HG03196 (cell line): ENCODE measurements around the gene FGF16.
"Not testable (repeated sequence)": the region's sequence is repeated elsewhere in the genome, so short reads cannot be mapped to it uniquely, and the experiment has no call there.

Experiments
- ATAC-seq: cut with Tn5 transposase; IDR thresholded peaks from one replicate; pipeline ENCODE4 v1.9.1; 2021; ENCODE audit not compliant: unreplicated experiment

FGF16 gene

DNA sequence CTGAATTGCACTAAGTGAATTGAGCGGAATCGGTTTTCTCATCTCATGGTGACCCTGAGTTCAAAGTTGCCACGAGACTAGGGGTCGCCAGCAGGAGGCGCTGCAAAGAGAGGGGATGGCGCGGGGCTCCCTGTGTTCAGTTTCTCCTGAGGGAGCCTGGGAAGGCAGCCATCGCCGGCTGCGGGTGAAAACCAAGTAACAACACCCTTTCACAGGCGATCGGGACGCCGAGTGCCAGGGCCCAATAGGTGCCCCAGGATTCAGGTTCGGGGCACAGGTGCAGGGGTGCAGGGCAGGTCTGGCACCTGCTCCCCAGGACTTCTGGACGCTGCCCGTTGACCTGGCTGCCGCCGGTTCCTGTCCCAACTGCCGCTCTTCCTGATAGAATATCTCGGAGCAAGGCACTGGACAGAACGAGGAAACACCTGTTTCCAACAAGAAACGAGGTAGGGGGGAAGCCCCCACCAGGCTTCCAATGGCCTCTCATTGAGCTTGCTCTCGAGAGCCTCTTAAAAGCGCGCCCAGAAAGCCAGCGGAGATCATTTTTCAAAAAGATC lies 1.1 kb upstream of the FGF16 start:
- ATAC-seq, result no peak

DNA sequence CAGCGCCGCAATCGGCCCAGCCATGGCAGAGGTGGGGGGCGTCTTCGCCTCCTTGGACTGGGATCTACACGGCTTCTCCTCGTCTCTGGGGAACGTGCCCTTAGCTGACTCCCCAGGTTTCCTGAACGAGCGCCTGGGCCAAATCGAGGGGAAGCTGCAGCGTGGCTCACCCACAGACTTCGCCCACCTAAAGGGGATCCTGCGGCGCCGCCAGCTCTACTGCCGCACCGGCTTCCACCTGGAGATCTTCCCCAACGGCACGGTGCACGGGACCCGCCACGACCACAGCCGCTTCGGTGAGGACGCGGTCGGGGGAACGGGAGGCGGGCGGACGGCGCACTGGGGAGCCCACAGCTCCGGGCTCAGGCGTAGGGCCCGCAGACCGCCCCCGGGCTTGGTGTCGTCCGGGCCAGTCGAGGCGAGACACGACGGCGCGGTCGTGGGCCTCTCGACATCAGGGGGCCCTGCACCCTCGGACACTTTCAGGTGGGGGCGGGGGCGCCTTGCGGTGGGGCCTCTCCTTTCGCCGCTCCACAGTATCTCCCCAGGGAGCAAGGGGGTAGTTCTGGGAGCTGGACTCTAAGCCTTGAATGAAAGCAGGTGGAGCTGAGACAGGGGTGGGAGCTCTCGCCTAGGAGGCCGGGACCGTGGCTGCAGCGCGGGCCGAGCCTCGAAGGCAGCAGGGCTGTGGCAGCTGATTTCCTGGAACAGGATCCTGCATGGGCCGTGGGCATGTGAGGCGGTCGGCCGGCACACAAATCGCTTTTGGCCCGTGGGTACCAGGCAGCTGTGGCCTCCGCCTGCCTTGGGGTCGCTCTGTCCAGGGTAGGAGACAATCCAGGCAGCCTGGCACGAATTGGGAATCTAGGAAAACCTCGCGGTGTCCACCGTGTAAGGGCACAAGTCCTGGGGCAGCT lies 722 bp downstream of the FGF16 start:
- no peak for ATAC-seq

DNA sequence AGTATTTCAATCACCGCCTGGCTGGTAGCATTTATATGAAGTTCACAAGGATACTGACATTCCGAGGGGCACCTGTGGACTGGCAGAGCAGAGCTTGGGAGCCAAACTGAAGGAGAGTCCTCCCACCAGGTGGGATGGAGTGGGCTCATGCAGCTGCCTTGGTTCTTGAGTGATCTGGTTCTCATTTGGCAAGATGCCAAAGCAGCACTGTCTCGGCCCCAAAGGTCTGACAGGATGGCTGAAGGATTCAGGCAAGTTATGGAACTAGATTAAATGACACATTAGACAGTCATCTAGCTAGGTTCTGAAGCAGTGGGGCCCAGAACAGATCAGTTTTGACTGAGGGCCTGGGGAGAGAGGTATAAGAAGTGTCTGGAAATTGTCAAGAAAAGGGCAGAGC lies 3.2 kb downstream of the FGF16 start:
- ATAC-seq, result no peak

DNA sequence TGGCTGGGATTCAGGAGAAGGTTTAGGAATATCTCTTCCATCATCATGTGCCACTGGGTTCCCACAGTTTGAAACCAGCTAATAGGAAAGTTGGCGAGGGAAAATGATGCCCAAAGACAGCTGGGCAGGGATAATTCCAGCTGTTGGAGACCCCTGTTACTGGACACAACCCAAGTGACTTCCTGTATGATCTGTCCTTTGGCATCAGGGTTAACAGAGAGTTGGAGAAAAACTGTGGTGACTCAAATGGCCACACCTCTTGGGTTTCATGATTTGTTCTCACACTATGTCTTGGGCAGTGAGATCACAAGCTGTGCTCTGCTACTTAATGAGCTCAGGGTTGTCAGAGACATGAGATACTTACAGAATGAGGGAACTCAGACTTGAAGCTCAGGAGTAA lies 3.8 kb downstream of the FGF16 start:
- no peak for ATAC-seq

DNA sequence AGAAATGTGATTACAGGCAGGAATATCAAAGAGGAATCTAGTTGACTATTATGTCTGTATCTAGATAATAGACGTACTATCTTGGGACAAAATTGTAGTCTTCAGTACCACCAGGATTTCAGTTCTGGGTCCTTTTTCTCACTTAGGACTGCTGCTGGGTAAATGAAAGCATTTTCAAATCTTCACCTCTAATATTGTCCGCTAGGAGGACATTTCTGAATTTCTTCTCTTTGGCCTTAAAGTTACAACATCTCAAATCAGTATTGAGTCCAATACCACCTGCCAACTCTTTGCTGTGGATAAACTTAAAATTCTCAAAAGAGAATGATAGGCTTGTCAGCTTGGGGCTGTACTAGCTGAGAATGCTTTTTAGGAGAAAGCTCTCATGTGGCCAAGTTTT lies 6.0 kb downstream of the FGF16 start:
- ATAC-seq, result no peak

DNA sequence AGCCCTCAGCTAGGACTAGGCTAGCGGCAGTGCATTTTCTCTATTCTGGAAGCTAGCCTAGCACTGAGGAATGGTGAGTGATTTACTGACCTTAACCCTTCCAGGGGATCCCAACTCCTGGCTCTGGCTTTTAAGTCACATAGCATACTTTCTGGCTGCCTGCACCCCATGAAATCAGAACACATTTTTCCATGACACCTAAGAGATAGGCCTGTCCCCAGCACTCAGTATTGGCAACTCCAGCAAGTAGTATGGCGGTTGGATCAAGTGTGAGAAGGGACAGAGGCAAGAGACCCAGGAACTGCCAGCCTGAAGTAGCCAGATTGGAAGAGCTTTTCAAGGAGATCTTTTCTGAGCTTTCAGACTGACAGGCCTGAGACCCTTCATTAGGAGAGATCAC lies 8.2 kb downstream of the FGF16 start:
- no peak for ATAC-seq

DNA sequence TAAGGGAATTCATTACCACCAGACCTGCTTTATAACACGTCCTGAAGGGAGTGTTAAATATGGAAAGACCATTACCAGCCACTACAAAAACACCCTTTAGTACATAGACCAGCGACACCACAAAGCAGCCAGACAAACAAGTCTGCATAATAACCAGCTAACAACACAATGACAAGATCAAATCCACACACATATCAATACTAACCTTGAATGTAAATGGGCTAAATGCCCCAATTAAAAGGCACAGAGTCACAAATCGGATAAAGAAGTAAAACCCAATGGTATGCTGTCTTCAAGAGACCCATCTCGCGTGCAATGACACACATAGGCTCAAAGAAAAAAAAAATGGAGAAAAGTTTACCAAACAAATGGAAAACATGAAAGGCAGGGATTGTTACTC lies 36.9 kb downstream of the FGF16 start:
- ATAC-seq, result no peak

DNA sequence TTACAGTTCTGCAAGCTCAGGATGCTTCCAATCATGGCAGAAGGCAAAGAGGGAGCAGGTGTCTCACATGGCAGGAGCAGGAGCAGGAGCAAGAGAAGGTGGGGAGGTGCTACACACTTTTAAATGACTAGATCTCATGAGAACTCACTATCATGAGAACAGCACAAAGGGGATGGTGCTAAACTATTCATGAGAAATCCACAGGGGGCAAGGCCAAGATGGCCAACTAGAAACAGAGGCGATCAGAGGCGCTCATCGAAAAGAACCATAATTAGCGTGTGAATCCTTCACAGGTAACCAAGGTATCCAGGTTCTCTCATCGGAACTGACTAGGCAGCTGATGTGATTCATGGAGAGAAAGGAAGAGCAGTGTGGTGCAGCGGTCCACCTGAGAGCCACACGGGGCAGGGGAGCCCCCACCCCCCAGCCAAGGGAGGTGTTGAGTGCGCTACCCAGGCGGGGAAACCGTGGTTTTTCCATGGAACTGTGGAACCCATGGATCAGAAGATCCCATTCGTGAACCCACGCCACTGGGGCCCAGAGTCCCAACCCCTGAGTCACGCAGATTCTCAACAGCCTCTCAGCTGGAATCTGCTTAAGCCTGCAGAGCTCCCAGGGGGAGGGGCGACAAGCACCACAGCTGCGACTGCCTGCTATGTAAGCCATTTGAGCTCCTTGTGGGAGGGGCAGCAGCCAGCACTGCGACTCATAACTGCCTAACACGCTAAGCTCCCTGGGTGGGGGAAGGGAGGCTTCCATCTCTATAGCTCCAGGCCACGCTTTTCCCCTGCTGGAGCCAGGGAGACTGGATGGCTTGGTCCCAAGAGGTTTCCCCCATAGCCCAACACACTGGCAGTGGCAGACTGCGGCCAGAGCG lies 46.7 kb downstream of the FGF16 start:
- no peak for ATAC-seq

DNA sequence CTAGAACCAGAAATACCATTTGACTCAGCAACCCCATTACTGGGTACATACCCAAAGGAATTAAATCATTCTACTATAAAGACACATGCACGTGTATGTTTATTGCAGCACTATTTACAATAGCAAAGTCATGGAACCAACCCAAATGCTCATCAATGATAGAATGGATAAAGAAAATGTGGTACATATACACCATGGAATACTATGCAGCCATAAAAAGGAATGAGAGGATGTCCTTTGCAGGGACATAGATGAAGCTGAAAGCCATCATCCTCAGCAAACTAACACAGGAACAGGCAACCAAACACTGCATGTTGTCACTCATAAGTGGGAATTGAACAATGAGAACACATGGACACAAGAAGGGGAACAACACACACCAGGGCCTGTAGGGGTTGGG lies 53.0 kb downstream of the FGF16 start:
- ATAC-seq, result not testable (repeated sequence)

DNA sequence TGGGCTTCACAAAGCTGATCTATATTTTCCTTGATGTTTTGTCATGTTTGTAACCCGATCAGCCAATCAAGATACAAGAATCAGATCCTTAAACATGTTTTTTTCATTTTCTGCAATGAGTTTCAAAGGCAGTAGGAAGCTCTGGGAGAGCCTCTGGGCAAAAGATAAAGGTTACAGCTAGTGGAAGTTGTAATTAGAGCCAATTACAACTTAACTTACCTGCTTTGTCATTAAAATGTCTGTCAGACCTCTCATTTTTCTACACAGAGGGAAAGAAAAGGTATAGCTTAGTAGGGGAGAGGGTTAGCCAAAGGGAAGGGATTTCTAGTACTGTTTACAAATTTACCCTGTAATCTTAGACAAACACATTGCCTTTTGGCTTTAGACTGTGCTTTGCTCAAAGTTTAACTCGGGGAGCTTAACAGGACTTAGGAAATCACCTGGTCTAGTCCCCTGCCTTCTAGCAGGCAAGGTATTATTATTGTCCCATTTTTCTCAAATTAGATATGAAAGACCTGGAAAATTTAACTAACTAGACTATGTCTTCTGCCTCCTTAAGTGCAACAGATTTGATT lies 55.8 kb downstream of the FGF16 start:
- ATAC-seq, result no peak

DNA sequence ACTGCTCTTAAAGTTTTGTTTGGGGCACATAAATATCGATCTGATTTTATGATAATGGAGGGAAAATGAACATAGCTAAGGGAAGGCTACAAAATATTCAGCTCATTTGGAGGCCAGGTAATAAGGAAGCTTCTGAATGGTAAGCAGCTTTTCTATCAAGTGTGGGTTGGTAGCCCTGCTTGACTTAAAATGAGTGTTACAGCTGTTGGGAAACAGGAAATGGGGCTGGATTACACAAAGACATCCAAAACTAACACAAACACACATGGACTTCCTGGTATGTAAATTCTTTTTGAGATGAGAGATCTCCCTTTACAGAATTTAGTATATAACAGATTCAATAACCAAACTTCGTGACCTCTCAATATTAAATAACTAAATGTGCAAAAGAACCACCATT lies 58.0 kb downstream of the FGF16 start:
- no peak for ATAC-seq
